PC-3 (cell line): ENCODE data around the gene HNRNPA3.

Experiments
- EZH2 ChIP-seq: fragments of 300-600 bp; sonication (generic); IDR thresholded peaks from one replicate; pipeline ENCODE4 v1.6.1; 2017; ENCODE audit warnings: antibody characterized with exemption, mild to moderate bottlenecking, low read length; ENCODE audit not compliant: unreplicated experiment
- EZH2phosphoT487 ChIP-seq: fragments of 300-600 bp; sonication (generic); IDR thresholded peaks from 2 replicates; pipeline ENCODE4 v1.6.1; 2018; ENCODE audit warnings: mild to moderate bottlenecking, antibody characterized with exemption, low read length, borderline replicate concordance
- TF ChIP-seq, protein P1 (sequence below): fragments of 300-600 bp; sonication (generic); conservative IDR thresholded peaks from 2 replicates; pipeline ENCODE4 v1.5.1; 2017; ENCODE audit warnings: antibody characterized with exemption, low read depth, mild to moderate bottlenecking, low read length

- TF ChIP-seq, protein P1, sequence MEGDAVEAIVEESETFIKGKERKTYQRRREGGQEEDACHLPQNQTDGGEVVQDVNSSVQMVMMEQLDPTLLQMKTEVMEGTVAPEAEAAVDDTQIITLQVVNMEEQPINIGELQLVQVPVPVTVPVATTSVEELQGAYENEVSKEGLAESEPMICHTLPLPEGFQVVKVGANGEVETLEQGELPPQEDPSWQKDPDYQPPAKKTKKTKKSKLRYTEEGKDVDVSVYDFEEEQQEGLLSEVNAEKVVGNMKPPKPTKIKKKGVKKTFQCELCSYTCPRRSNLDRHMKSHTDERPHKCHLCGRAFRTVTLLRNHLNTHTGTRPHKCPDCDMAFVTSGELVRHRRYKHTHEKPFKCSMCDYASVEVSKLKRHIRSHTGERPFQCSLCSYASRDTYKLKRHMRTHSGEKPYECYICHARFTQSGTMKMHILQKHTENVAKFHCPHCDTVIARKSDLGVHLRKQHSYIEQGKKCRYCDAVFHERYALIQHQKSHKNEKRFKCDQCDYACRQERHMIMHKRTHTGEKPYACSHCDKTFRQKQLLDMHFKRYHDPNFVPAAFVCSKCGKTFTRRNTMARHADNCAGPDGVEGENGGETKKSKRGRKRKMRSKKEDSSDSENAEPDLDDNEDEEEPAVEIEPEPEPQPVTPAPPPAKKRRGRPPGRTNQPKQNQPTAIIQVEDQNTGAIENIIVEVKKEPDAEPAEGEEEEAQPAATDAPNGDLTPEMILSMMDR, result no peak
- TF ChIP-seq EZH2phosphoT487, result no peak
- no peak for TF ChIP-seq EZH2
Measured at GRCh38 chr2:177270531-177270930, 57.9 kb downstream of the HNRNPA3 start.
